ENCODE data around the gene TET3. TPM values are rescaled to one million over a fixed set of nuclear protein-coding genes. Genes with fewer than 3 reads are reported as not detected.

The TET3 gene
- total RNA-seq, 1 donor from 2014 or later = 21.5 TPM

- Histone ChIP-seq H3K27me3 (ENCODE audit: low read depth) (no peaks in the 10 kb centered on the region), H3K4me1 (peaks cover 31% of the 10 kb centered on the region), H3K4me3 (no peak overlapping the region), H3K27ac (no peak overlapping the region), H3K36me3 (peaks cover 86% of the 10 kb centered on the region), H3K9me3 (no peaks in the 10 kb centered on the region)
- ATAC-seq (no peak), DNase-seq (no peak)
- no peak for TF ChIP-seq CTCF (IDR thresholded peaks at IDR 0.05)
- intact Hi-C loops (cut with DNase I) = no loop called here
These were observed 37.2 kb upstream of the TET3 start for GRCh38 chr2:73947412-73948018.

GRCh38 chr2:73949802-73950201, 34.9 kb upstream of the TET3 start:
- no peak for ATAC-seq
- DNase-seq = no peak
- intact Hi-C loops (cut with DNase I) = no loop called here
- no peaks in the 10 kb centered on the region for H3K9me3 ChIP-seq
- no peak overlapping the region for H3K4me3 ChIP-seq
- H3K27ac ChIP-seq = no peak overlapping the region
- TF ChIP-seq CTCF (IDR thresholded peaks at IDR 0.05) = no peak
- H3K36me3 ChIP-seq = peaks cover 94% of the 10 kb centered on the region
- H3K4me1 ChIP-seq = peaks cover 38% of the 10 kb centered on the region
- H3K27me3 ChIP-seq (ENCODE audit: low read depth) = no peaks in the 10 kb centered on the region

GRCh38 chr2:73952499-73953446, 31.9 kb upstream of the TET3 start:
- ATAC-seq (peak; percentile 90 to 92), DNase-seq (peak; percentile 54)
- Histone ChIP-seq H3K4me3 (no peak overlapping the region), H3K36me3 (peaks cover 98% of the 10 kb centered on the region), H3K9me3 (no peaks in the 10 kb centered on the region), H3K27me3 (ENCODE audit: low read depth) (no peaks in the 10 kb centered on the region), H3K4me1 (peaks cover 37% of the 10 kb centered on the region), H3K27ac (no peak overlapping the region)
- no peak for TF ChIP-seq CTCF (IDR thresholded peaks at IDR 0.05)
- intact Hi-C loops (cut with DNase I) = no loop called here

GRCh38 chr2:73956218-73956865, 28.4 kb upstream of the TET3 start:
- intact Hi-C loops (cut with DNase I) = no loop called here

More at GRCh38 chr2:73956218-73956865, 28.4 kb upstream of the TET3 start:
- no peaks in the 10 kb centered on the region for H3K27me3 ChIP-seq (ENCODE audit: low read depth)
- no peak overlapping the region for H3K27ac ChIP-seq
- ATAC-seq = peak in 1 of 2 donors; percentile 50
- H3K4me3 ChIP-seq = no peak overlapping the region
- H3K4me1 ChIP-seq = peaks cover 17% of the 10 kb centered on the region
- H3K36me3 ChIP-seq = peaks cover 83% of the 10 kb centered on the region
- TF ChIP-seq CTCF (IDR thresholded peaks at IDR 0.05) = no peak
- no peaks in the 10 kb centered on the region for H3K9me3 ChIP-seq
- DNase-seq = no peak
